HCT116 (cell line): ENCODE measurements around the gene CREBBP. TPM values are rescaled to one million over a fixed set of nuclear protein-coding genes. Genes with fewer than 3 reads are reported as not detected.

ENCODE experiments used
- ATAC-seq: fragments of 200-7000 bp; cut with Tn5 transposase; 2 replicates; pipeline ENCODE4 v1.9.1; 2020; ENCODE audit warnings: mild to moderate bottlenecking, moderate library complexity
- BruUV-seq: library from RNA; stranded (reverse); fragments of 400-500 nt; replicated peaks from 2 replicates; lab custom pipeline; 2021; lab: Mats Ljungman, UMichigan
- CTCF ChIA-PET: fragments of 300-600 bp; sonication (Branson Sonifier 250); formaldehyde crosslinking; loops from one replicate; lab custom pipeline; 2021; ENCODE audit warnings: antibody characterized with exemption; lab: Charles Lee
- POLR2A ChIA-PET: fragments of 300-600, 350-600 bp; sonication (Branson Sonifier 250); formaldehyde crosslinking; loops from one replicate; lab custom pipeline; 2021; ENCODE audit warnings: antibody characterized with exemption; lab: Charles Lee
- RAD21 ChIA-PET, 2 experiments: fragments of 300-600 bp; sonication (Branson Sonifier 250); formaldehyde crosslinking; loops; one replicate each; lab custom pipeline; 2023; ENCODE audit warnings: low total read pairs in 2 of 2; ENCODE audit not compliant: uncharacterized antibody in 2 of 2, unreplicated experiment in 2 of 2, low non-redundant PET in 1 of 2; lab: Charles Lee
- DNase-seq: peaks from one replicate; pipeline ENCODE4 v3.0.0-alpha.2; 2010; ENCODE audit warnings: low read depth, low spot score
- H2AFZ ChIP-seq: fragments of 200-600 bp; shearing (Covaris generic), sonication (generic); 2 replicates; pipeline ENCODE4 v1.6.1; 2017; ENCODE audit warnings: low read depth, mixed run types, mixed read lengths, antibody characterized with exemption, low read length; ENCODE audit not compliant: poor library complexity, severe bottlenecking
- H3K27ac ChIP-seq: 2 replicates; pipeline ENCODE4 v1.5.1; 2012; ENCODE audit warnings: low read depth, low read length
- H3K27me3 ChIP-seq: fragments of 200-600 bp; sonication (generic); 2 replicates; pipeline ENCODE4 v1.6.1; 2016; ENCODE audit warnings: mixed run types, low read length, mixed read lengths; ENCODE audit not compliant: insufficient read depth
- H3K36me3 ChIP-seq, 2 experiments: fragments of 200-500 bp in 1 of 2; fragments of 200-600 bp in 1 of 2; sonication (Bioruptor generic) in 1 of 2; sonication (generic) in 1 of 2; 2 replicates each; pipeline versions ENCODE4 v1.5.1 to v1.6.1; 2014 to 2016; ENCODE audit warnings: low read length in 2 of 2, inconsistent platforms in 1 of 2, mixed read lengths in 1 of 2, mixed run types in 1 of 2; ENCODE audit not compliant: insufficient read depth in 2 of 2, control insufficient read depth in 1 of 2
- H3K4me1 ChIP-seq, 2 experiments: fragments of 200-600 bp in 1 of 2; sonication (generic) in 1 of 2; 2 replicates each; pipeline versions ENCODE4 v1.5.1 to v1.6.1; 2012 to 2017; ENCODE audit warnings: low read length in 2 of 2, inconsistent platforms in 1 of 2, mild to moderate bottlenecking in 1 of 2, mixed read lengths in 1 of 2, mixed run types in 1 of 2, moderate library complexity in 1 of 2; ENCODE audit not compliant: insufficient read depth in 2 of 2, control insufficient read depth in 1 of 2
- H3K4me2 ChIP-seq: fragments of 200-600 bp; sonication (generic); 2 replicates; pipeline ENCODE4 v1.6.1; 2017; ENCODE audit warnings: mixed run types, low read length, mixed read lengths
- H3K4me3 ChIP-seq, 2 experiments: fragments of 200-600 bp in 1 of 2; sonication (generic) in 1 of 2; replicated peaks in 1 of 2; 2 replicates each; pipeline ENCODE4 v1.5.1; 2011 to 2016; ENCODE audit warnings: low read length in 2 of 2, control low read depth in 1 of 2, low read depth in 1 of 2, mild to moderate bottlenecking in 1 of 2, mixed read lengths in 1 of 2, mixed run types in 1 of 2
- H3K79me2 ChIP-seq: fragments of 200-600 bp; sonication (generic); 2 replicates; pipeline ENCODE4 v1.6.1; 2017; ENCODE audit warnings: mild to moderate bottlenecking, mixed run types, low read length, moderate library complexity, mixed read lengths; ENCODE audit not compliant: insufficient read depth
- H3K9ac ChIP-seq: fragments of 200-600 bp; sonication (generic); 2 replicates; pipeline ENCODE4 v1.6.1; 2016; ENCODE audit warnings: low read length, mixed read lengths
- H3K9me2 ChIP-seq: fragments of 200-600 bp; sonication (generic), shearing (Covaris generic); 2 replicates; pipeline ENCODE4 v1.6.1; 2017; ENCODE audit warnings: mixed run types, mild to moderate bottlenecking, moderate library complexity; ENCODE audit not compliant: insufficient read depth
- H3K9me3 ChIP-seq, 2 experiments: fragments of 200-500 bp in 1 of 2; fragments of 200-600 bp in 1 of 2; sonication (Bioruptor generic) in 1 of 2; sonication (generic) in 1 of 2; 2 replicates each; pipeline ENCODE4 v1.6.1; 2014 to 2017; ENCODE audit warnings: low read length in 2 of 2, mixed read lengths in 2 of 2, inconsistent platforms in 1 of 2, low read depth in 1 of 2, mild to moderate bottlenecking in 1 of 2, mixed run types in 1 of 2, moderate library complexity in 1 of 2; ENCODE audit not compliant: control insufficient read depth in 1 of 2, insufficient read depth in 1 of 2
- H4K20me1 ChIP-seq: fragments of 200-600 bp; sonication (generic), shearing (Covaris generic); 2 replicates; pipeline ENCODE4 v1.6.1; 2017; ENCODE audit warnings: mixed run types, mild to moderate bottlenecking, moderate library complexity; ENCODE audit not compliant: insufficient read depth
- ATF3 ChIP-seq: IDR thresholded peaks from 2 replicates; pipeline ENCODE4 v1.6.1; 2012
- CBX3 ChIP-seq: IDR thresholded peaks from 2 replicates; pipeline ENCODE4 v1.6.1; 2012; ENCODE audit warnings: low read depth
- CEBPB ChIP-seq: IDR thresholded peaks from 2 replicates; pipeline ENCODE4 v1.6.1; 2012; ENCODE audit warnings: low read depth
- EGR1 ChIP-seq: IDR thresholded peaks from 2 replicates; pipeline ENCODE4 v1.6.1; 2012; ENCODE audit warnings: low read depth
- ELF1 ChIP-seq: IDR thresholded peaks from 2 replicates; pipeline ENCODE4 v1.6.1; 2012; ENCODE audit warnings: low read depth, borderline replicate concordance
- EZH2 ChIP-seq: fragments of 200-600 bp; sonication (generic); IDR thresholded peaks from 2 replicates; pipeline ENCODE4 v1.6.1; 2017; ENCODE audit warnings: antibody characterized with exemption, mixed run types
- EZH2phosphoT487 ChIP-seq: fragments of 200-600 bp; IDR thresholded peaks from 2 replicates; pipeline ENCODE4 v1.6.1; 2018; ENCODE audit warnings: antibody characterized with exemption, borderline replicate concordance
- FOSL1 ChIP-seq: IDR thresholded peaks from 2 replicates; pipeline ENCODE4 v1.6.1; 2012; ENCODE audit warnings: low read depth
- JUND ChIP-seq: IDR thresholded peaks from 2 replicates; pipeline ENCODE4 v1.6.1; 2012
- RAD21 ChIP-seq: IDR thresholded peaks from 2 replicates; pipeline ENCODE4 v1.6.1; 2012; ENCODE audit warnings: low read depth, mild to moderate bottlenecking
- SP1 ChIP-seq: IDR thresholded peaks from 2 replicates; pipeline ENCODE4 v1.6.1; 2012; ENCODE audit warnings: low read depth
- SRF ChIP-seq: IDR thresholded peaks from 2 replicates; pipeline ENCODE4 v1.6.1; 2012; ENCODE audit warnings: low read depth
- ZFX ChIP-seq: fragments of 450-650 bp; IDR thresholded peaks from 2 replicates; pipeline ENCODE4 v1.6.1; 2017
- intact Hi-C: fragments of 100-400 bp; cut with micrococcal nuclease; formaldehyde crosslinking; loops from 2 replicates; pipeline ENCODE4 v1.10.0; 2022
- total RNA-seq: library from RNA; stranded (reverse); gene quantifications from one replicate; pipeline ENCODE4 v1.2.1, GENCODE V29; 2021; ENCODE audit not compliant: unreplicated experiment
- TF ChIP-seq, protein P1 (sequence below): IDR thresholded peaks from 2 replicates; pipeline ENCODE4 v1.6.1; 2012
- TF ChIP-seq, protein P2 (sequence below): IDR thresholded peaks from 2 replicates; pipeline ENCODE4 v1.6.1; 2011; ENCODE audit warnings: mild to moderate bottlenecking, low read length, moderate library complexity; ENCODE audit not compliant: insufficient replicate concordance; ENCODE audit errors: extremely low read depth
- TF ChIP-seq, protein P3 (sequence below), 3 experiments: fragments of 200-600 bp in 1 of 3; sonication (generic) in 1 of 3; IDR thresholded peaks in 2 of 3; conservative IDR thresholded peaks in 1 of 3; 2 replicates each; pipeline ENCODE4 v1.5.1; 2012 to 2017; ENCODE audit warnings: low read depth in 2 of 3, low read length in 2 of 3, antibody characterized with exemption in 1 of 3, borderline replicate concordance in 1 of 3, control low read depth in 1 of 3, mild to moderate bottlenecking in 1 of 3, mixed read lengths in 1 of 3, mixed run types in 1 of 3, moderate library complexity in 1 of 3; ENCODE audit not compliant: insufficient read depth in 1 of 3

CREBBP gene
- total RNA-seq, 1 experiment from 2014 or later: 42.7 TPM

- ChIA-PET RAD21 (no interaction called here), POLR2A (no interaction called here), CTCF (no interaction called here)
- Histone ChIP-seq H2AFZ (no peak overlapping the region), H4K20me1 (no peaks in the 10 kb centered on the region), H3K9me3 (peaks cover 7 to 15% of the 10 kb centered on the region in 2 experiments; a peak in 2 of 4 replicates), H3K4me2 (no peak overlapping the region), H3K36me3 (no peaks in the 10 kb centered on the region), H3K27me3 (no peaks in the 10 kb centered on the region), H3K27ac (no peak overlapping the region), H3K9me2 (no peaks in the 10 kb centered on the region), H3K79me2 (no peaks in the 10 kb centered on the region), H3K9ac (no peak overlapping the region), H3K4me1 (no peaks in the 10 kb centered on the region), H3K4me3 (no peak overlapping the region)
- intact Hi-C loops: no loop called here
- TF ChIP-seq CBX3: no peak
- no peak for TF ChIP-seq FOSL1
- TF ChIP-seq, protein P1, sequence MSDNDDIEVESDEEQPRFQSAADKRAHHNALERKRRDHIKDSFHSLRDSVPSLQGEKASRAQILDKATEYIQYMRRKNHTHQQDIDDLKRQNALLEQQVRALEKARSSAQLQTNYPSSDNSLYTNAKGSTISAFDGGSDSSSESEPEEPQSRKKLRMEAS: no peak
- DNase-seq: no peak
- BruUV-seq: no TSS peak
- no peak for ATAC-seq
Observed at GRCh38 chr16:3922241-3922640, 41.7 kb upstream of the CREBBP start.

DNA sequence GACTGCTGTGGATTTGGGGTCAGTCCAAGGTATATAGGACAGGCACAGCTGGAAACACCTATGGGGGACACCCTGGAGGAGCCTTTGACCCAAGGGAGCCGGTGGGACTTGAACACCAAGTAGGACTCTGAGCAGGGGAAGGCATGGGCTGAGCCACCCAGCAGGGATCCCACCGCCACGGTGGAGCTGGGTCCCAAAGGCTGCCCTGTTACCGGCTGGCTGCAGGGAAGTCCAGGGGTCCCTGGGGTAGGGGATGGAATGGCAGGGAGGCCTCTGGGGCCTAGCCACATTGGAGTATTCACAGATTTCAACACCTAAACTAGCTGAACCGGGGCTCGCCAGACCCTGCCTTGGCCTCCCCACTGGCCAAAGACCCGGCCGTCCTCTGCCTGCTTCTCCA is 39.7 kb upstream of the CREBBP start:
- intact Hi-C loops: no loop called here
- H3K27ac ChIP-seq: no peak overlapping the region
- no peaks in the 10 kb centered on the region for H3K36me3 ChIP-seq
- H3K79me2 ChIP-seq: no peaks in the 10 kb centered on the region
- H3K27me3 ChIP-seq: no peaks in the 10 kb centered on the region
- no peaks in the 10 kb centered on the region for H3K4me1 ChIP-seq
- RAD21 ChIA-PET: no interaction called here
- no peak for ATAC-seq
- H3K9ac ChIP-seq: no peak overlapping the region
- H4K20me1 ChIP-seq: no peaks in the 10 kb centered on the region
- no peaks in the 10 kb centered on the region for H3K9me2 ChIP-seq
- H3K4me3 ChIP-seq: no peak overlapping the region
- BruUV-seq: no TSS peak
- H3K9me3 ChIP-seq: peaks cover 7 to 17% of the 10 kb centered on the region in 2 experiments; a peak in 2 of 4 replicates
- DNase-seq: no peak
- H3K4me2 ChIP-seq: no peak overlapping the region
- POLR2A ChIA-PET: no interaction called here
- CTCF ChIA-PET: no interaction called here
- no peak overlapping the region for H2AFZ ChIP-seq
- TF ChIP-seq JUND (no peak), CEBPB (no peak), CBX3 (no peak), SRF (no peak), ZFX (no peak), RAD21 (no peak), ELF1 (no peak), EZH2phosphoT487 (no peak), EGR1 (no peak), EZH2 (no peak), SP1 (no peak), ATF3 (no peak), FOSL1 (no peak)
- TF ChIP-seq, protein P2, sequence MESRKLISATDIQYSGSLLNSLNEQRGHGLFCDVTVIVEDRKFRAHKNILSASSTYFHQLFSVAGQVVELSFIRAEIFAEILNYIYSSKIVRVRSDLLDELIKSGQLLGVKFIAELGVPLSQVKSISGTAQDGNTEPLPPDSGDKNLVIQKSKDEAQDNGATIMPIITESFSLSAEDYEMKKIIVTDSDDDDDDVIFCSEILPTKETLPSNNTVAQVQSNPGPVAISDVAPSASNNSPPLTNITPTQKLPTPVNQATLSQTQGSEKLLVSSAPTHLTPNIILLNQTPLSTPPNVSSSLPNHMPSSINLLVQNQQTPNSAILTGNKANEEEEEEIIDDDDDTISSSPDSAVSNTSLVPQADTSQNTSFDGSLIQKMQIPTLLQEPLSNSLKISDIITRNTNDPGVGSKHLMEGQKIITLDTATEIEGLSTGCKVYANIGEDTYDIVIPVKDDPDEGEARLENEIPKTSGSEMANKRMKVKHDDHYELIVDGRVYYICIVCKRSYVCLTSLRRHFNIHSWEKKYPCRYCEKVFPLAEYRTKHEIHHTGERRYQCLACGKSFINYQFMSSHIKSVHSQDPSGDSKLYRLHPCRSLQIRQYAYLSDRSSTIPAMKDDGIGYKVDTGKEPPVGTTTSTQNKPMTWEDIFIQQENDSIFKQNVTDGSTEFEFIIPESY: no peak
- TF ChIP-seq, protein P3, sequence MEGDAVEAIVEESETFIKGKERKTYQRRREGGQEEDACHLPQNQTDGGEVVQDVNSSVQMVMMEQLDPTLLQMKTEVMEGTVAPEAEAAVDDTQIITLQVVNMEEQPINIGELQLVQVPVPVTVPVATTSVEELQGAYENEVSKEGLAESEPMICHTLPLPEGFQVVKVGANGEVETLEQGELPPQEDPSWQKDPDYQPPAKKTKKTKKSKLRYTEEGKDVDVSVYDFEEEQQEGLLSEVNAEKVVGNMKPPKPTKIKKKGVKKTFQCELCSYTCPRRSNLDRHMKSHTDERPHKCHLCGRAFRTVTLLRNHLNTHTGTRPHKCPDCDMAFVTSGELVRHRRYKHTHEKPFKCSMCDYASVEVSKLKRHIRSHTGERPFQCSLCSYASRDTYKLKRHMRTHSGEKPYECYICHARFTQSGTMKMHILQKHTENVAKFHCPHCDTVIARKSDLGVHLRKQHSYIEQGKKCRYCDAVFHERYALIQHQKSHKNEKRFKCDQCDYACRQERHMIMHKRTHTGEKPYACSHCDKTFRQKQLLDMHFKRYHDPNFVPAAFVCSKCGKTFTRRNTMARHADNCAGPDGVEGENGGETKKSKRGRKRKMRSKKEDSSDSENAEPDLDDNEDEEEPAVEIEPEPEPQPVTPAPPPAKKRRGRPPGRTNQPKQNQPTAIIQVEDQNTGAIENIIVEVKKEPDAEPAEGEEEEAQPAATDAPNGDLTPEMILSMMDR (IDR thresholded peaks at IDR 0.05 in 2 of 3, conservative IDR thresholded peaks at IDR 0.05 in 1 of 3; ENCODE audit: borderline replicate concordance in 1 of 3, insufficient read depth in 1 of 3, low read depth in 2 of 3, low read length in 2 of 3): no peak
